OCI-LY1 (cell line): ENCODE measurements around the gene PIK3R1.

Experiments used
- H2AFZ ChIP-seq: fragments of 200-600 bp; sonication (generic), shearing (Covaris generic); 2 replicates; pipeline ENCODE4 v1.6.0; 2014; ENCODE audit warnings: antibody characterized with exemption, mild to moderate bottlenecking, low read length
- H3F3A ChIP-seq: fragments of 200-600 bp; sonication (generic), shearing (Covaris generic); 2 replicates; pipeline ENCODE4 v1.6.0; 2014; ENCODE audit warnings: mild to moderate bottlenecking, antibody characterized with exemption, low read length, moderate library complexity; ENCODE audit not compliant: insufficient read depth
- H3K27ac ChIP-seq: fragments of 200-600 bp; sonication (generic); 2 replicates; pipeline ENCODE4 v1.5.1; 2014; ENCODE audit warnings: low read length, mixed run types, mild to moderate bottlenecking, low read depth; ENCODE audit not compliant: poor library complexity, severe bottlenecking
- H3K27me3 ChIP-seq: fragments of 200-600 bp; sonication (generic); 2 replicates; pipeline ENCODE4 v1.6.0; 2014; ENCODE audit warnings: antibody characterized with exemption, mild to moderate bottlenecking, low read length, moderate library complexity; ENCODE audit not compliant: insufficient read depth
- H3K36me3 ChIP-seq: fragments of 200-600 bp; sonication (generic); 2 replicates; pipeline ENCODE4 v1.6.1; 2014; ENCODE audit warnings: mild to moderate bottlenecking, antibody characterized with exemption, low read length, moderate library complexity, mixed read lengths; ENCODE audit not compliant: insufficient read depth
- H3K4me1 ChIP-seq: fragments of 200-600 bp; sonication (generic); 2 replicates; pipeline ENCODE4 v1.5.1; 2014; ENCODE audit warnings: mild to moderate bottlenecking, low read length, moderate library complexity; ENCODE audit not compliant: insufficient read depth, severe bottlenecking
- H3K4me2 ChIP-seq: fragments of 200-600 bp; sonication (generic), shearing (Covaris generic); 2 replicates; pipeline ENCODE4 v1.6.1; 2014; ENCODE audit warnings: low read length
- H3K4me3 ChIP-seq: fragments of 200-600 bp; sonication (generic); 2 replicates; pipeline ENCODE4 v1.5.1; 2014; ENCODE audit warnings: low read length, low read depth, mild to moderate bottlenecking, mixed read lengths; ENCODE audit not compliant: poor library complexity, severe bottlenecking
- H3K79me2 ChIP-seq: fragments of 200-600 bp; shearing (Covaris generic); 2 replicates; pipeline ENCODE4 v1.6.1; 2016; ENCODE audit warnings: mixed run types, low read length, mixed read lengths; ENCODE audit not compliant: insufficient read depth
- H3K9ac ChIP-seq: fragments of 200-600 bp; sonication (generic), shearing (Covaris generic); 2 replicates; pipeline ENCODE4 v1.6.1; 2014; ENCODE audit warnings: mild to moderate bottlenecking, low read length, mixed read lengths
- H3K9me2 ChIP-seq: fragments of 200-600 bp; sonication (generic), shearing (Covaris generic); 2 replicates; pipeline ENCODE4 v1.6.1; 2014; ENCODE audit warnings: low read depth, mild to moderate bottlenecking, low read length, mixed read lengths
- H3K9me3 ChIP-seq: fragments of 200-600 bp; shearing (Covaris generic); 2 replicates; pipeline ENCODE4 v1.6.1; 2014; ENCODE audit warnings: low read length, mixed read lengths
- H4K20me1 ChIP-seq: fragments of 200-600 bp; sonication (generic), shearing (Covaris generic); 2 replicates; pipeline ENCODE4 v1.6.0; 2016; ENCODE audit warnings: mild to moderate bottlenecking, low read length; ENCODE audit not compliant: insufficient read depth
- EZH2 ChIP-seq: fragments of 200-600 bp; sonication (generic), shearing (Covaris generic); IDR thresholded peaks from 2 replicates; pipeline ENCODE4 v1.8.0; 2017; ENCODE audit warnings: borderline replicate concordance, mixed run types, mild to moderate bottlenecking, antibody characterized with exemption, low read length, moderate library complexity, mixed read lengths
- TF ChIP-seq, protein P1 (sequence below): fragments of 200-600 bp; sonication (generic), shearing (Covaris generic); IDR thresholded peaks from 2 replicates; pipeline ENCODE4 v1.5.1; 2017; ENCODE audit warnings: mild to moderate bottlenecking, antibody characterized with exemption, low read length, moderate library complexity, mixed read lengths

The PIK3R1 gene

DNA sequence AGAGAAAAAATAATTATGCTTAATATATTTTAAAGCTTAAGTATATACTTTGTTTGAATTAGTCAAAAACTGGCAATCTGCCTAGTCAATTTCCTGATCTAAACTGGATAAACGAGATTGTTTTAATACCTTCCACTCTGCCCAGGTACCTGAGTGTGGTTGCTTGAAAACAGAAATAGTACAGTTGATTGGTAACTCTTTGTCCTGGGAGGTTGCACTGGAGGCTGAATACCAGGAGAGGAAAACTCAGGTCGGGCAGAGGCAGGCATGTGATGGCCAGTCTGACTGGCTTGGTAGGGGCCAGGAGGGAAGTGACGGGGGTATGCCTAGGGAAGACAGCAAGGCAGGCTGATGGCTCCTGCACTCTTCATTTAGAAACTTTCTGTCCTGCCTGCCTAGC lies 80.2 kb downstream of the PIK3R1 start:
- Histone ChIP-seq H3K9me2 (no peaks in the 10 kb centered on the region), H3K4me2 (no peak overlapping the region), H3F3A (no peaks in the 10 kb centered on the region), H3K9ac (no peak overlapping the region), H4K20me1 (no peaks in the 10 kb centered on the region), H3K9me3 (no peaks in the 10 kb centered on the region), H3K4me3 (no peak overlapping the region), H3K4me1 (no peaks in the 10 kb centered on the region), H3K36me3 (peaks cover 79% of the 10 kb centered on the region), H3K27me3 (no peaks in the 10 kb centered on the region), H3K79me2 (no peaks in the 10 kb centered on the region), H3K27ac (no peak overlapping the region), H2AFZ (no peak overlapping the region)
- TF ChIP-seq, protein P1, sequence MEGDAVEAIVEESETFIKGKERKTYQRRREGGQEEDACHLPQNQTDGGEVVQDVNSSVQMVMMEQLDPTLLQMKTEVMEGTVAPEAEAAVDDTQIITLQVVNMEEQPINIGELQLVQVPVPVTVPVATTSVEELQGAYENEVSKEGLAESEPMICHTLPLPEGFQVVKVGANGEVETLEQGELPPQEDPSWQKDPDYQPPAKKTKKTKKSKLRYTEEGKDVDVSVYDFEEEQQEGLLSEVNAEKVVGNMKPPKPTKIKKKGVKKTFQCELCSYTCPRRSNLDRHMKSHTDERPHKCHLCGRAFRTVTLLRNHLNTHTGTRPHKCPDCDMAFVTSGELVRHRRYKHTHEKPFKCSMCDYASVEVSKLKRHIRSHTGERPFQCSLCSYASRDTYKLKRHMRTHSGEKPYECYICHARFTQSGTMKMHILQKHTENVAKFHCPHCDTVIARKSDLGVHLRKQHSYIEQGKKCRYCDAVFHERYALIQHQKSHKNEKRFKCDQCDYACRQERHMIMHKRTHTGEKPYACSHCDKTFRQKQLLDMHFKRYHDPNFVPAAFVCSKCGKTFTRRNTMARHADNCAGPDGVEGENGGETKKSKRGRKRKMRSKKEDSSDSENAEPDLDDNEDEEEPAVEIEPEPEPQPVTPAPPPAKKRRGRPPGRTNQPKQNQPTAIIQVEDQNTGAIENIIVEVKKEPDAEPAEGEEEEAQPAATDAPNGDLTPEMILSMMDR, result no peak
- TF ChIP-seq EZH2, result no peak

DNA sequence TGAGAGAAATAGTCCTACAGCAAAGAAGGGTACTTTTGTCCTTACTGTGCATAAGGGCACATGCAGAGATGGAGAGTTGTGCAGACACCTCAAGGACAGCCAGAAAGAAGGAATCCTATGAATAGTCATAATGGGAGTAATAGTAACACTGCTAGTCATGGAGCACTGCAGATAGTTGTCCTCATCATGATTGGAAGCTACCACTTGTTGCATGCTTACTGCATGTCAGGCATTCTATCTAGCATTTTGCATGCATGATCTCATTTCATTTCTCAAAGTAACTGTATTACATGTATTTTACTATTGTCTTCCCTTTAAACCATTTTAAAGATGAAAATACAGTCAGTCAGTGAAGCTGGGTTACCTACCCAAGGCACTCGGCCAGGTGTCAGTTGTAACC lies 81.3 kb downstream of the PIK3R1 start:
- Histone ChIP-seq H2AFZ (no peak overlapping the region), H3K9ac (no peak overlapping the region), H3K9me2 (no peaks in the 10 kb centered on the region), H3K9me3 (no peaks in the 10 kb centered on the region), H4K20me1 (no peaks in the 10 kb centered on the region), H3K36me3 (peaks cover 72% of the 10 kb centered on the region), H3K4me3 (no peak overlapping the region), H3K4me2 (no peak overlapping the region), H3K27ac (no peak overlapping the region), H3F3A (no peaks in the 10 kb centered on the region), H3K79me2 (no peaks in the 10 kb centered on the region), H3K4me1 (no peaks in the 10 kb centered on the region), H3K27me3 (no peaks in the 10 kb centered on the region)
- no peak for TF ChIP-seq EZH2
- TF ChIP-seq, protein P1, result no peak

DNA sequence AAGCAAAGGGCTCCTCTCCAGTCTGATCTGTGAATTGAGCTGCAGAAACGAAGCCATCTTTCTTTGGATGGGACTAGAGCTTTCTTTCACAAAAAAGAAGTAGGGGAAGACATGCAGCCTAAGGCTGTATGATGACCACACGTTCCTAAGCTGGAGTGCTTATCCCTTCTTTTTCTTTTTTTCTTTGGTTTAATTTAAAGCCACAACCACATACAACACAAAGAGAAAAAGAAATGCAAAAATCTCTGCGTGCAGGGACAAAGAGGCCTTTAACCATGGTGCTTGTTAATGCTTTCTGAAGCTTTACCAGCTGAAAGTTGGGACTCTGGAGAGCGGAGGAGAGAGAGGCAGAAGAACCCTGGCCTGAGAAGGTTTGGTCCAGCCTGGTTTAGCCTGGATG lies 82.1 kb downstream of the PIK3R1 start:
- Histone ChIP-seq H2AFZ (no peak overlapping the region), H3K9me3 (no peaks in the 10 kb centered on the region), H3K79me2 (no peaks in the 10 kb centered on the region), H3K27me3 (no peaks in the 10 kb centered on the region), H3K4me3 (no peak overlapping the region), H3K9ac (no peak overlapping the region), H3K4me1 (no peaks in the 10 kb centered on the region), H3K4me2 (no peak overlapping the region), H3F3A (no peaks in the 10 kb centered on the region), H3K9me2 (no peaks in the 10 kb centered on the region), H3K27ac (no peak overlapping the region), H4K20me1 (no peaks in the 10 kb centered on the region), H3K36me3 (peaks cover 66% of the 10 kb centered on the region)
- TF ChIP-seq, protein P1, result no peak
- no peak for TF ChIP-seq EZH2
